ENCODE data around the gene SPESP1. TPM values are rescaled to one million over a fixed set of nuclear protein-coding genes. Genes with fewer than 3 reads are reported as not detected.

Gene SPESP1
- polyA plus RNA-seq, 3 donors, result 5.5 to 6.7 (median 5.8) TPM

- DNase-seq (ENCODE audit: low read depth in 3 of 3, low spot score in 2 of 3), result no peak
These were observed 60.1 kb downstream of the SPESP1 start for GRCh38 chr15:68990231-68990991.

- DNase-seq (ENCODE audit: low read depth in 3 of 3, low spot score in 2 of 3), result no peak
These were observed 60.7 kb downstream of the SPESP1 start for GRCh38 chr15:68990992-68991500.

GRCh38 chr15:68991723-68992122 lies 61.4 kb downstream of the SPESP1 start:
- DNase-seq (ENCODE audit: low read depth in 3 of 3, low spot score in 2 of 3), result peak in 1 of 3 donors; percentile 21

GRCh38 chr15:68992696-68993095 lies 62.4 kb downstream of the SPESP1 start:
- no peak for DNase-seq (ENCODE audit: low read depth in 3 of 3, low spot score in 2 of 3)

- no peak for DNase-seq (ENCODE audit: low read depth in 3 of 3, low spot score in 2 of 3)
These were observed 63.0 kb downstream of the SPESP1 start for GRCh38 chr15:68993276-68993675.

GRCh38 chr15:68994149-68994548 lies 63.8 kb downstream of the SPESP1 start:
- DNase-seq (ENCODE audit: low read depth in 3 of 3, low spot score in 2 of 3), result no peak

GRCh38 chr15:68994981-68995761 lies 64.8 kb downstream of the SPESP1 start:
- no peak for DNase-seq (ENCODE audit: low read depth in 3 of 3, low spot score in 2 of 3)

Other genes starting within 250 kb of the SPESP1 start
- 100 to 1,000 TPM; 303 to 333 (median 312) TPM for gene ANP32A, start 109.6 kb upstream of the SPESP1 start, polyA plus RNA-seq (ENCODE audit: insufficient read length in 3 of 3)
- gene NOX5, start 84.2 kb downstream of the SPESP1 start, polyA plus RNA-seq (ENCODE audit: insufficient read length in 3 of 3), result under 1 TPM; 0.38 to 0.43 (median 0.40) TPM
- 10 to 100 TPM; 47.5 to 48.7 (median 48.6) TPM for gene GLCE, start 230.1 kb downstream of the SPESP1 start, polyA plus RNA-seq (ENCODE audit: insufficient read length in 3 of 3)

Measured in right renal cortex interstitium (tissue), 3 donors.